Measurements from ENCODE around the gene LRRC36. TPM values are rescaled to one million over a fixed set of nuclear protein-coding genes. Genes with fewer than 3 reads are reported as not detected.
A peak's percentile ranks its signal among the peaks of the same experiment; 100 is the strongest.

The LRRC36 gene
- total and polyA plus RNA-seq, 2 donors (not counting 3 experiments of a cell fraction or from before 2014, with no cell fraction given), result 0.30 to 2.0 TPM

DNA sequence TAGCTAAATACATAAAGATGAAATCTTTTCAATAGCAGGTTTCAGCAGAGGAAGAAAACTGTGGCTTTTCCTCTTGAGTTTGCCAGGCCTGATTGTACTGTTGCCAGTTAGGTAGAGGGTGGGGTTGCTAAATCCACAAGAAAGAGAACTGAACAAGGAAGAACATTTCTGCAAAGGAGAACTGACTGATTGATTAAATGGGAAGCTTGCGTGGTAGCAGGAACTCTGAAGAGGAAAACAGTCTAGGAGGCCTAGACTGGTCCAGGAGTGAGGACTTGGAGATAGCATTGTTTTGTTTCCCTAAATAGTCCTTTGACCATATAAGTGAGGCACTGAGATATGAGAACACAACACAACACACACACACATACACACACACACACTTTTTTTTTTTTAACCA is 18.8 kb downstream of the LRRC36 start:
- intact Hi-C loops (cut with micrococcal nuclease), result loop anchor here (5.0 kb wide), 2 partner anchors 68 to 122 kb away; partner anchors contain the start of gene PLEKHG4

DNA sequence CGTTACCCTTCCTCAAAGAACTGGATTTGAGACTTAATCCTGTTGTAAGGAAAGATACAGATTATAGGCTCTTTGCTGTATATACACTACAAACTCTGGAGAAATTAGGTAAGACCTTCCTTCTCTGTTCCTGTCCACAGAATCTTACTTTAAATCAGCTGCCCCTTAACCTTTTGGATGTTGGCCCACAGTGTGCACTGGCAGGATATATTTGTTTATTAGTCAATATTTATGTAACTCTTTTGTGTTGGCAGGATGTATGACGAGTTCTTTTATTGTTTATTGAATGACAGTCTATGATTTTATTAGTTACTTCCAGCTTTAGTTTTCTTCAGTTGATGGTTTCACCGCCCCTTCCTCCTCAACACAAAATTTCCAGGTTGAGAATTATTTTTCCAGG is 19.7 kb downstream of the LRRC36 start:
- FAIRE-seq, result peak; percentile 52
- no TSS peak for BruUV-seq (replicated peaks)
- Histone ChIP-seq H3K9ac (replicated peaks; ENCODE audit: extremely low read depth, insufficient read depth, low read length) (no peak overlapping the region), H2AFZ (ENCODE audit: low read depth, low read length) (no peak overlapping the region), H3K27ac (ENCODE audit: insufficient read depth, low read depth, low read length) (peak overlapping the region; percentile 50), H3K4me1 (ENCODE audit: control insufficient read depth, extremely low read depth, insufficient read depth, low read length) (peaks cover 23% of the 10 kb centered on the region), H3K9me3 (replicated peaks; ENCODE audit: control insufficient read depth, insufficient read depth, low read length) (no peaks in the 10 kb centered on the region), H3K79me2 (ENCODE audit: control insufficient read depth, insufficient read depth, low read length) (no peaks in the 10 kb centered on the region), H3K4me3 (replicated peaks in 1 of 3; ENCODE audit: insufficient read depth in 1 of 3, low read depth in 1 of 3, low read length in 3 of 3) (no peak overlapping the region), H3K4me2 (ENCODE audit: insufficient read depth, low read length) (peak overlapping the region; percentile 31), H3K36me3 (ENCODE audit: control insufficient read depth in 2 of 2, extremely low read depth in 1 of 2, insufficient read depth in 2 of 2, low read length in 2 of 2) (no peaks in the 10 kb centered on the region), H3K27me3 (ENCODE audit: control insufficient read depth in 2 of 2, insufficient read depth in 2 of 2, low read length in 2 of 2) (no peaks in the 10 kb centered on the region), H3K9me1 (replicated peaks; ENCODE audit: control insufficient read depth, extremely low read depth, insufficient read depth, low read length) (no peaks in the 10 kb centered on the region), H4K20me1 (replicated peaks; ENCODE audit: control insufficient read depth, extremely low read depth, insufficient read depth, low read length) (no peaks in the 10 kb centered on the region)
- intact Hi-C loops (cut with micrococcal nuclease) (loop anchor here (1.0 to 5.0 kb wide), 4 partner anchors 35 to 121 kb away; partner anchors contain the start of gene PLEKHG4), dilution Hi-C loops (cut with MboI; ENCODE audit: extremely low pct_ligation_motif_present, low sequenced_read_pairs) (no loop called here)
- ChIA-PET CTCF (interaction anchor here (0.9 to 4.7 kb wide), 10 partner anchors 11 to 147 kb away, joined by 3 to 31 read pairs (median 4); partner anchors contain the start of genes KCTD19, LRRC36, TPPP3 and ZDHHC1), POLR2A (no interaction called here)
- peak; percentile 70 for DNase-seq (ENCODE audit: low read depth, low spot score)
- TF ChIP-seq, protein P1, sequence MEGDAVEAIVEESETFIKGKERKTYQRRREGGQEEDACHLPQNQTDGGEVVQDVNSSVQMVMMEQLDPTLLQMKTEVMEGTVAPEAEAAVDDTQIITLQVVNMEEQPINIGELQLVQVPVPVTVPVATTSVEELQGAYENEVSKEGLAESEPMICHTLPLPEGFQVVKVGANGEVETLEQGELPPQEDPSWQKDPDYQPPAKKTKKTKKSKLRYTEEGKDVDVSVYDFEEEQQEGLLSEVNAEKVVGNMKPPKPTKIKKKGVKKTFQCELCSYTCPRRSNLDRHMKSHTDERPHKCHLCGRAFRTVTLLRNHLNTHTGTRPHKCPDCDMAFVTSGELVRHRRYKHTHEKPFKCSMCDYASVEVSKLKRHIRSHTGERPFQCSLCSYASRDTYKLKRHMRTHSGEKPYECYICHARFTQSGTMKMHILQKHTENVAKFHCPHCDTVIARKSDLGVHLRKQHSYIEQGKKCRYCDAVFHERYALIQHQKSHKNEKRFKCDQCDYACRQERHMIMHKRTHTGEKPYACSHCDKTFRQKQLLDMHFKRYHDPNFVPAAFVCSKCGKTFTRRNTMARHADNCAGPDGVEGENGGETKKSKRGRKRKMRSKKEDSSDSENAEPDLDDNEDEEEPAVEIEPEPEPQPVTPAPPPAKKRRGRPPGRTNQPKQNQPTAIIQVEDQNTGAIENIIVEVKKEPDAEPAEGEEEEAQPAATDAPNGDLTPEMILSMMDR (IDR thresholded peaks at IDR 0.05; ENCODE audit: extremely low read depth in 1 of 2, insufficient read depth in 1 of 2, low read depth in 1 of 2, low read length in 2 of 2), result no peak
- TF ChIP-seq JUN (IDR thresholded peaks at IDR 0.05; ENCODE audit: borderline replicate concordance, insufficient read depth, insufficient read length, low read depth) (peak; percentile 46), GATA2 (IDR thresholded peaks at IDR 0.05; ENCODE audit: insufficient read depth, insufficient read length, low read depth, low read length) (peak; percentile 84), FOS (IDR thresholded peaks at IDR 0.05; ENCODE audit: borderline replicate concordance, insufficient read depth, low read length) (peak; percentile 48)

More for the DNA sequence above, 18.8 kb downstream of the LRRC36 start:
- DNase-seq (ENCODE audit: low read depth, low spot score), result no peak
- no peak overlapping the region for H3K27ac ChIP-seq (ENCODE audit: insufficient read depth, low read depth, low read length)
- H4K20me1 ChIP-seq (replicated peaks; ENCODE audit: control insufficient read depth, extremely low read depth, insufficient read depth, low read length), result no peaks in the 10 kb centered on the region
- no peak overlapping the region for H2AFZ ChIP-seq (ENCODE audit: low read depth, low read length)
- H3K9me3 ChIP-seq (replicated peaks; ENCODE audit: control insufficient read depth, insufficient read depth, low read length), result no peaks in the 10 kb centered on the region
- CTCF ChIA-PET, result interaction anchor here (0.7 to 4.7 kb wide), 7 partner anchors 16 to 85 kb away, joined by 3 to 31 read pairs (median 4); partner anchors contain the start of genes KCTD19, LRRC36 and ZDHHC1
- H3K36me3 ChIP-seq (ENCODE audit: control insufficient read depth in 2 of 2, extremely low read depth in 1 of 2, insufficient read depth in 2 of 2, low read length in 2 of 2), result no peaks in the 10 kb centered on the region
- peaks cover 23% of the 10 kb centered on the region for H3K4me1 ChIP-seq (ENCODE audit: control insufficient read depth, extremely low read depth, insufficient read depth, low read length)
- H3K9ac ChIP-seq (replicated peaks; ENCODE audit: extremely low read depth, insufficient read depth, low read length), result no peak overlapping the region
- no peak for FAIRE-seq
- H3K4me3 ChIP-seq (replicated peaks in 1 of 3; ENCODE audit: insufficient read depth in 1 of 3, low read depth in 1 of 3, low read length in 3 of 3), result no peak overlapping the region
- H3K27me3 ChIP-seq (ENCODE audit: control insufficient read depth in 2 of 2, insufficient read depth in 2 of 2, low read length in 2 of 2), result no peaks in the 10 kb centered on the region
- dilution Hi-C loops (cut with MboI; ENCODE audit: extremely low pct_ligation_motif_present, low sequenced_read_pairs), result no loop called here
- no peak overlapping the region for H3K4me2 ChIP-seq (ENCODE audit: insufficient read depth, low read length)
- no peaks in the 10 kb centered on the region for H3K79me2 ChIP-seq (ENCODE audit: control insufficient read depth, insufficient read depth, low read length)
- POLR2A ChIA-PET, result no interaction called here
- TF ChIP-seq POLR2A (IDR thresholded peaks at IDR 0.05; ENCODE audit: low read depth, low read length) (no peak), EZH2 (IDR thresholded peaks at IDR 0.05; ENCODE audit: borderline replicate concordance, low read depth, low read length, severe bottlenecking) (no peak)
- TF ChIP-seq, protein P1 (IDR thresholded peaks at IDR 0.05; ENCODE audit: extremely low read depth in 1 of 2, insufficient read depth in 1 of 2, low read depth in 1 of 2, low read length in 2 of 2), result no peak
- no peaks in the 10 kb centered on the region for H3K9me1 ChIP-seq (replicated peaks; ENCODE audit: control insufficient read depth, extremely low read depth, insufficient read depth, low read length)
- BruUV-seq (replicated peaks), result no TSS peak
